Activated naive CD4-positive, alpha-beta T cell treated with anti-CD3 and anti-CD28 coated beads, Interleukin-2, amount 50 U/mL, for 16 hours (primary cell): ENCODE results near the gene G6PD.
"Not testable (repeated sequence)": the region's sequence is repeated elsewhere in the genome, so short reads cannot be mapped to it uniquely, and the experiment has no call there.

Experiments used
- DNase-seq: peaks from one replicate; pipeline ENCODE4 v3.0.0-alpha.2; 2020

Gene G6PD

GRCh38 chrX:154546354-154547244 is at the start of gene G6PD:
Gene G6PD, minus strand, starts transcription at chrX:154546846. Its CDS starts 691 bp downstream, at chrX:154546155.
- peak; percentile 81 for DNase-seq

DNA sequence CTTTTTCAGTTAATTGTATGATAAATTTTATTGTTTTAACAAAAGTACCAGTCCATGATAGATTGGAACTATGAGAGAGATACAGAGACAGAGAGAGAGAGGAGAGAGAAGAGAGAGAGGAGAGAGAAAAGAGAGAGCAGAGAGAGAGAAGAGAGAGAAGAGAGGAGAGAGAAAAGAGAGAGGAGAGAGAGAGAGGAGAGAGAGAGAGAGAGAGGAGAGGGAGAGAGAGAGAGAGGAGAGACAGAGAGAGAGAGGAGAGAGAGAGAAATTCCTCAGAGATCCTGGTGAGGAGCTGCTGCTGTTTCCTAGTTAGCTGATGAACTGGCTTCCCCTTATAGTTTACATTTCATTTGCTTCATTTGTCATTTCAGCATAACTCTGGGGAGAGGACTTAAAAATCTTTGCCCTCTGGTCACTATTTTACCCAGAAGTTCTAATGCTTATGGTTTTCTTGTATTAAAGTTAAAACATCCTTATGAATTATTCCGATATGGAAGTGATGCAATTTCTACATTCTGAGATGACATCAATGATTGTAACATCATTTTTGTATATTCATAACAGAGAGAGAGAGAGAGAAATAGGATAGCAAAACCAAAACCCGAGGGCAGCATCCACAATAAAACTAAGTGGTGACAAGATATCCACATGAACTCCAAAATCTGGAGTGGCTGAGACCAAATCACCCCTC is 49.1 kb upstream of the G6PD start:
- no peak for DNase-seq

DNA sequence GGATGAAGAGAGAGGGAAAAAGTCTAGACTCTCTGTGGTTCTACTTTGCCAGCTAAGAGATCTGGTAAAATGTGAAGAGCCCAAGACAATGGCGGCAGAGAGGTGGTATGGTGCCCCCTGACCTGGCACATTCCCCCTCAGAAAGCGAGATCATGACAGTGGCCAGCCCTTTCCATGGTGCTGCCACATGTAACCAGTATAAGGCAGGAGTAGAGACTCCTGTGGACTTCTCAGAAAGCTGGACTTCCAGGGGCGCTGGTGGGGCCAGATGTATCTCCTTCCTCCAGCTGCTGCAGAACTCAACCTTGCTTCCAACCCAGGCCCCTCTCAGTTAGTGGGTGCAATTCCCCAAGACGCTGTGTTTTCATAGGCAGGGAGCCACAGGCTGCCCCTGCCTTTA is 47.8 kb upstream of the G6PD start:
- no peak for DNase-seq

DNA sequence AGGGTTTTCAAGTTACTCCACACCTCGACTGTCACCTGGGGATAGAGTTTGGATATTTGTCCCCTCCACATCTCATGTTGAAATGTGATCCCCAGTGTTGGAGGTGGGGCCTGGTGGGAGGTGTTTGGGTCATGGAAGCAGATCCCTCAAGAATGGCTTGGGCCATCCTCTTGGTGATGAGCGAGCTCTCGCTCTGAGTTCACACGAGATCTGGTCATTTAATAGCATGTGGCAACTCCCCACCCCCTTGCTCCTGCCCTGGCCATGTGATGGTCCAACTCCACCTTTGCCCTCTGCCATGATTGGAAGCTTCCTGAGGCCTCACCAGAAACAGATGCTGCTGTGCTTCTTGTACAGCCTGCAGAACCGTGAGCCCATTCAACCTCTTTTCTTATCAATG is 46.6 kb upstream of the G6PD start:
- no peak for DNase-seq

DNA sequence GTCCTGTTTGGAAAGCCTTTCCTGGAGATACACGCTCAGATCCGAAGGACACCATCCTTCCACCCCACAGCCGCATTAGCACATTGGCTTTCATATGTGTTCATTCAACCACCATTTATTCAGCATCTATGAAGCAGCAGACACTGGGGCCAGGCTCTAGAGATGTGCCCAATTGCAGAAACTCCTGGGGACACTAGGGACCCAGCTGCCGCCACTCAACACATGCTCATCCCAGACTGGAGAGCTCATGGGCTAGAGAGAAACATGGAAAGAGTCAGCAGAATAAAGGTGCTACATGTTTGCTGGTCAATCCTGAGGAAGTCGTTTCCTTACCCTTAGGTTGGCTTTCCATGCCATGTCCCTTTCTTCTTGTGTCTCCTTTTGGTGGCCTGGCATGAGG is 45.9 kb upstream of the G6PD start:
- DNase-seq: no peak

DNA sequence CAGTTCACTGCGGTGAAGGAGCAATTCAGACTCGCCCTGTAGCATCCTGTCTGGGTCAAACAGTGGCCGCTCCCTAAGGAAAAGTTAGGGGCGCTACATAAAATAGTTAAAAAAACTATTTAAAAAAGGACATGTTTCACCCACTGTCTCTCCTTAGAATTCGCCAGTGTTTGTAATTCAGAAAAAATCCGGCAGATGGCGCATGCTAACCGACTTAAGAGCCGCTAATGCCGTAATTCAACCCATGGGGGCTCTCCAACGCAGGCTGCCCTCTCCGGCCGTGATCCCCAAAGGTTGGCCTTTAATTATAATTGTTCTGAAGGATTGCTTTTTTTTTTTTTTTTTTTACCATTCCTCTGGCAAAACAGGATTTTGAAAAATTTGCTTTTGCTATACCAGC is 43.8 kb upstream of the G6PD start:
- not testable (repeated sequence) for DNase-seq

- not testable (repeated sequence) for DNase-seq
These were observed 38.0 kb upstream of the G6PD start, which contains the start of gene CTAG1A for GRCh38 chrX:154584585-154585183. Gene CTAG1A, plus strand, starts transcription at chrX:154585133. Its CDS starts 74 bp downstream, at chrX:154585207.

DNA sequence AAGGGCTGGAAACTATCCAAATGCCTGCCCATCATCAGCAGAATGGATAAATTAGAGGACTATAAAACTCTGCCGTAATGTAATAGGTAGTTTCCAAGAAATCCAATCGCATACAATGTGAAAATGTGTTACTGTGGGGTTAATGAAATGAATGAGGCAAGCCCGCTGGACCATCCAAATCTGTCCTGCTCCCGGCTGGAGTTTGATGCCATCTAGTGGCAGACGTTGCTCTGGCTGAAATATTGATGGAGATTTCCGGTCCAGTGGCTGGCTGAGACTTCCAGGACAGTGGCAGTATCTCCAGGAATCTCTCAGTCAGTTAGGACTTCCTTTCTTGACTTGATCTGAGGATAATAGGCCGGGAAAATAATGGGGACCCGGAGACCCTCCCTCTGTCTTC is 36.3 kb upstream of the G6PD start:
- DNase-seq: not testable (repeated sequence)

DNA sequence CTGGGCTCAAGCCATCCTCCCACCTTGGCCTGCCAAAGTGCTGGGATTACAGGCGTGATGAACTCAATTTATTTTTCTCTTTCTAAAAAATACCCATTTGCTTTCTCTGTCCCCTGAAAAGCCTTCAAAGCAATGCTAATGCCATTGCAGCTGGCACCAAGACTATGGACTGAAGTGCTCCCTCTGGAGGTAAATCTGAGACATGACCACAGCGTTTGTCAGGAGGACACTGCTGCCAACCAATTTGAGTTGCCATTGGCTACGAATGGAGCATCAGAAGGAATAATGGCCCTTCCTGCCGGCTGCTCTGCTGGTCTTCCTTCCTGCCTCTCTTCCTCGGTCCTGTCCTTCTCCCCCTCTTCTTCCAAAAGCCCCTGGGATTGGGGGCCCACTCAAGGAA is 28.4 kb upstream of the G6PD start:
- not testable (repeated sequence) for DNase-seq

DNA sequence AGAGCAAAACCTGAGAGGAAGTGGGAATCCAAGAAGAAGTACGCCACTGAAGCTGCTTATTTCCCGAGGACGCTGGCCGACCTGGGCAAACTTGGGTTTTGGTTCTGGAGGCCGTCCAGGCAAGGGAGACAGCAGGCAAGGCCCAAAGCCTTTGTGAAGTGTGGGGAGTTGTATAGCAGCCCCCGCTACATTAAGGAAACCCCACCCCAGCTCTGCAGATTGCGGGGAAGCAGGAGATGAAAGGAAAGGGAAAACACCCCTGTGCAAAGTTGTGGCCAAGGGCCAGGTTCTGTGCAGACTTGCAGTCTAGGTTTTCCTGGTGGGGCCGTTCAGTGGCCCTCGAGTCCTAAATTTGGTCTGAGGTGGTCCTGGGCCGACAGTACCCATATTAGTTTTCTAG is 26.4 kb upstream of the G6PD start:
- DNase-seq: not testable (repeated sequence)

DNA sequence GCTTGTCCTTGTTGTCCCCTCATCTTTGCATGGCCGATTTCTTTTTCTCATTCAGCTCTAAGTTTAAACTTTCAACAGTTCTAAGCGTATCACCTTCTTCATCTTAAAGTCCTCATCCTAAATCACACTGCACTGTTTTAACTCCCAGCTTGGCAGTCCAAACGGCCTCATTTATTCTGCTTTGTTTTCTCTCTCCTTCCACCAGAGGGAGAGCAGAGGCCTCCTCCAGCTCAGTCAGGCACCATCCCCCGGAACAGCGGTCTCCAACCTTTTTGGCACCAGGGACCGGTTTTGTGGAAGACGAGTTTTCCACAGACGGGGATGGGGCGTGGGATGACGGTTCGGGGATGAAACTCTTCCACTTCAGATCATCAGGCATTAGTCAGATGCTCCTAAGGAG is 23.7 kb upstream of the G6PD start:
- DNase-seq: not testable (repeated sequence)

DNA sequence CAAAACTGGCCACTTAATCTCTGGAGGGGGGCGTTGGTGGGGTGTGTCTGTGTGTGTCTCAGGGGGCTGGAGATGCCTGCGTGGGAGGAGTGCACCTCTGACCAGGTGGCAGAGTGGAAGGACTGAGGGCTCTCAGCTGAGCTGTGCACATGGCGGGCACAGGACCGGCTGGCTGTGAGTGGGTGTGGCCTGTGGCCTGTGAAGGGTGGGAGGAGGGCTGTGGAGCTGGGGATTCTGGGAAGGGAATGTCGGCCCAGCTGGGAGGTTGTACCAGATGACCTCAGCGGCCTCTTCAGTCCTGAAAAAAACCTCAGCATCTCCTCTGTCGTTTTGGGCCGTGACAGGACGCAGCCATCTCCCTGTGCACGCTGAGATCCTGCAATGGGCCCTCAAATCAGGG is 15.6 kb upstream of the G6PD start:
- not testable (repeated sequence) for DNase-seq

DNA sequence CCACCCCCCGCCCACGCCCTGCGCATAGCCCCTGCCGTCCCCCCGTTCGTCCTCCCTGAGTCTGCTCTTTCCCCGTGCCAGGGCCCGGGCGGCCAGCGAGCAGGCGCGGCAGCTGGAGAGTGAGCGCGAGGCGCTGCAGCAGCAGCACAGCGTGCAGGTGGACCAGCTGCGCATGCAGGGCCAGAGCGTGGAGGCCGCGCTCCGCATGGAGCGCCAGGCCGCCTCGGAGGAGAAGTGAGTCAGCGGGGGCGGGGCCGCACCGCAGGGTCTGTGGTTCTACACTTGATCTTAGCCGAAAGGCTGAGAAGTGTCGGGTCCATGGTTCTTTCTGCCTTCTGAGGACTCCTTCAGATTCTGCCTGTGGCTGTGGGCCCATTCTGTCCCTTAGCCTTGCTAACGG is 13.7 kb upstream of the G6PD start:
- DNase-seq: not testable (repeated sequence)

GRCh38 chrX:154558896-154559295 is 12.2 kb upstream of the G6PD start:
- not testable (repeated sequence) for DNase-seq

DNA sequence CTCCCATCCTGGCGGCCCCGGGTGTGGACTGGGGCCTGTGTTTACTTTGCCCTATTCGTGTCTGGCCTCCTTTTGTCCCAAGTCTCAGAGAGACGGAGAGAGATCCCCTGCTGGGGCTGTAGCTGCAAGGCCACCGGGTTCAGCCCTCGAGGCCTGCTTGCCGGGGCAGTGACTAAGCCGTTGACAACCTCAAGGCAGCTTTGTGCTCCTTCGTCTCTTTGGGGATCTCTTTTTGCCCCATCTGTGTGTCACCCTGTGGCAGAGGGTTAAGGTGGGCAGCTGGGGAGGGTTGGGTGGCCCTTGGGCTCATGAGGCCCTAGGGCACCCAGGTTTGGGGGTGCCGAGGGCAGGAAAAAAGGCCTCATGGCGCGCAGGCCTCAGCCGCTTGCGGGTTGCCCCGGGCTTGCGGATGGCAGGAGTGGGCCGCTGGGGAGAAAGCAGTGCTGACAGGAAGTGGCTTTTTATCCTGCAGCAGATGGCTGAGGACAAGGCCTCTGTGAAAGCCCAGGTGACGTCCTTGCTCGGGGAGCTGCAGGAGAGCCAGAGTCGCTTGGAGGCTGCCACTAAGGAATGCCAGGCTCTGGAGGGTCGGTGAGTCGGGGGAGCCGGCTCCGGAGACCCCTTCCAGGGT is 11.5 kb upstream of the G6PD start:
- DNase-seq: not testable (repeated sequence)

DNA sequence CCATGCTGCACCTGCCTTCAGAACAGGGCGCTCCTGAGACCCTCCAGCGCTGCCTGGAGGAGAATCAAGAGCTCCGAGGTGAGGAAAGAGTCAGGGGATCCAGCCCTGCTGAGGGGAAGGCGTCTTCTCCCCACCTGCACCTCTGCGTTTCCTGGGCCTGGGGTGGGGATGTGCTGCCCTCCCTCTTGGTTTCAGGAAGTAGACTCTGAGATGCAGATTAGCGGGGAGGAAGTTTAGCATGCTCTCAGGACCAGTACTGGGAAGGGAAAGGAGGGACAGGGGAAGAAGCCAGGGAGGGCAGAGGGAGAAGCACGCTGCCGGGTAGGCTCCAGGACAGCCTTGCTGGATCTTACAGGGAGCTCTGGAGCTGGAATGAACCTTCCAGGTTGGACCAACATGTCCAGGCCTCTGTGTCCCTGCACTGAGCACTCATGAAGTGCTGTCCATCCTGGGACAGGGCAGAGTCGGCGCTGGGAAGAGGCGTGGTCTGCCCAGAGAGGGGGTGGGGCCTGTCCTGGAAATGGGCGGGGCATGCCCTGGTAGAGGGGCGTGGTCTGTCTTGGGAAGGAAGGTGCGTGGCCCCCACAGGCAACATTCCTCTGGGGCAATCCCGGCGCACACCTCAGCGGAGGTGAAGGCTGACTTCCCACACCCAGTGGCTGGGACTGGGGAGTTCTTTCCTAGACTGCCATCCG is 5.6 kb upstream of the G6PD start:
- DNase-seq: not testable (repeated sequence)

DNA sequence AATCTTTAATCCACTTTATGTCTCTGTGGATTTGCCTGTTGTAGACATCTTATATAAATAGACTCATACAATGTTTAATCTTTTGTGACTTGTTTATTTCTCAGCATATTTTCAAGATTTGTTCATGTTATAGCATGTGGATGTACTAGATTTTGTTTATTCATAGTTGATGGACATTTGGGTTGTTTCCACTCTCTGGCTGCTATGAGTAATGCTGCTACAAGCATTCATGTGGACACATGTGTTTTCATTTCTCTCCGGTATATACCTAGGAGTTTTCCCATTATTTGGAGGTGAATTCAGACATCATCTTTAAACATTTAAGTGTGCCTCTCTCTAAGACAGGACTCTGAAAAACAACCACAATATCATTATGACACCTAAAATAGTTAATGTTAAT is 3.1 kb upstream of the G6PD start:
- DNase-seq: no peak

- no peak for DNase-seq
These were observed 1.3 kb upstream of the G6PD start for GRCh38 chrX:154548028-154548316.

GRCh38 chrX:154547245-154548027 is 790 bp upstream of the G6PD start, which contains the start of gene IKBKG:
Gene IKBKG, plus strand, starts transcription at chrX:154547620. Its CDS starts 4,383 bp downstream, at chrX:154552003.
- peak; percentile 88 for DNase-seq

GRCh38 chrX:154545673-154546274 is 872 bp downstream of the G6PD start:
- DNase-seq: no peak

DNA sequence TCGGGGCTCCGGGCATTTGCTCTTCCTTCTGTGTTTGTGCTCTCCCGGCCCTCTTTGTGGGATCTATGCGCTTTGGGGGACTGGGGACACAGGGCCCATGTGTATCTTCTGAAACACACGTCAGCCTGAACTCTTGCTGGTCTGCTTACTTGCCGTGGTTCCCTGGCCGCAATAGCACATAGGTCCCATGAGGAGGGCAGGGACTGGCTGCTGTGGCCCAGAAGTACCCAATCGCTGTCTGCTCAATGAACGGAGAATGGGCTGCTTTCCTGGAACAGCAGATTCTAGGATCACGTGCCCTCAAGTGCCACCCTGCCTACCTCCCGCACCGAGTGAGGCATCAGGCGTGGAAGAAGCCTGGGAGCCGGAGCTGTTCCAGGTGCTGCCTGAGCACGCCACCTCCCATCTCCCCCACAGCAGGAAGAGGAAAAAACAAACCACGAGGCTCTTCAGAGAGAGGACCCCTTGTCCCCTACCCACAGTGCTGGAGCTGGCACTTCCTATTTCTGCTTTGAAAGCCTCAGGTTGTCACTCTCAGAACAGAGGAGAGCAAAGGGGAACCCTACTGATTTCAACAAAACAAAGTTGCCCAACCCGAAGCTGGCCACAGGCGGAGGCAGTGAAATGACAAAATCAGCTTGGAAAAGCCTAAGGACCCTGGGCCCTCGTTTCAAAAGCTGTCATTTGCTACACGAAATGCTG is 3.8 kb downstream of the G6PD start:
- peak; percentile 35 for DNase-seq
